ENCODE measurements around the gene CYP27C1.

GRCh38 chr2:127159543-127159942 is 60.6 kb downstream of the CYP27C1 start:
- TF ChIP-seq, protein P1, sequence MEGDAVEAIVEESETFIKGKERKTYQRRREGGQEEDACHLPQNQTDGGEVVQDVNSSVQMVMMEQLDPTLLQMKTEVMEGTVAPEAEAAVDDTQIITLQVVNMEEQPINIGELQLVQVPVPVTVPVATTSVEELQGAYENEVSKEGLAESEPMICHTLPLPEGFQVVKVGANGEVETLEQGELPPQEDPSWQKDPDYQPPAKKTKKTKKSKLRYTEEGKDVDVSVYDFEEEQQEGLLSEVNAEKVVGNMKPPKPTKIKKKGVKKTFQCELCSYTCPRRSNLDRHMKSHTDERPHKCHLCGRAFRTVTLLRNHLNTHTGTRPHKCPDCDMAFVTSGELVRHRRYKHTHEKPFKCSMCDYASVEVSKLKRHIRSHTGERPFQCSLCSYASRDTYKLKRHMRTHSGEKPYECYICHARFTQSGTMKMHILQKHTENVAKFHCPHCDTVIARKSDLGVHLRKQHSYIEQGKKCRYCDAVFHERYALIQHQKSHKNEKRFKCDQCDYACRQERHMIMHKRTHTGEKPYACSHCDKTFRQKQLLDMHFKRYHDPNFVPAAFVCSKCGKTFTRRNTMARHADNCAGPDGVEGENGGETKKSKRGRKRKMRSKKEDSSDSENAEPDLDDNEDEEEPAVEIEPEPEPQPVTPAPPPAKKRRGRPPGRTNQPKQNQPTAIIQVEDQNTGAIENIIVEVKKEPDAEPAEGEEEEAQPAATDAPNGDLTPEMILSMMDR (conservative IDR thresholded peaks at IDR 0.05 in 1 of 2, IDR thresholded peaks at IDR 0.05 in 1 of 2; ENCODE audit: low read depth in 1 of 2, low read length in 2 of 2): no peak
- TF ChIP-seq EZH2 (IDR thresholded peaks at IDR 0.05; ENCODE audit: low read length, missing control alignments): no peak
